SK-N-SH treated with all-trans-retinoic acid at 6 μM for 48 hours (cell line): Measurements from ENCODE around the gene CASP9.

Experiments used
- ATAC-seq: fragments of 200-7000 bp; cut with Tn5 transposase; 3 replicates; pipeline ENCODE4 v1.9.1; 2020; ENCODE audit warnings: mild to moderate bottlenecking, moderate library complexity
- ARNTL ChIP-seq: fragments of 450-650 bp; formaldehyde crosslinking; IDR thresholded peaks from 2 replicates; pipeline ENCODE4 v1.5.0; 2020; ENCODE audit warnings: low read depth, mild to moderate bottlenecking, moderate library complexity, borderline replicate concordance
- CSDC2 ChIP-seq: fragments of 250-450 bp; sonication (Bioruptor Pico); IDR thresholded peaks from 2 replicates; pipeline ENCODE4 v1.5.0; 2020; ENCODE audit warnings: mild to moderate bottlenecking, moderate library complexity
- GLIS3 ChIP-seq: fragments of 250-450 bp; sonication (Bioruptor Pico); IDR thresholded peaks from 2 replicates; pipeline ENCODE4 v1.5.0; 2020; ENCODE audit warnings: mild to moderate bottlenecking, moderate library complexity
- ISL1 ChIP-seq: fragments of 250-450 bp; sonication (Bioruptor Pico); IDR thresholded peaks from 2 replicates; pipeline ENCODE4 v2.1.2; 2022; ENCODE audit warnings: mild to moderate bottlenecking, moderate library complexity
- OSR1 ChIP-seq: fragments of 250-450 bp; sonication (Bioruptor Pico); IDR thresholded peaks from 2 replicates; pipeline ENCODE4 v1.8.0; 2022; ENCODE audit warnings: moderate library complexity, mild to moderate bottlenecking, inconsistent platforms
- PPARA ChIP-seq: fragments of 250-450 bp; sonication (Bioruptor Pico); IDR thresholded peaks from 2 replicates; pipeline ENCODE4 v1.5.0; 2020; ENCODE audit warnings: mild to moderate bottlenecking, borderline replicate concordance
- RARB ChIP-seq: fragments of 250-450 bp; sonication (Bioruptor Pico); IDR thresholded peaks from 2 replicates; pipeline ENCODE4 v1.8.0; 2021; ENCODE audit warnings: mild to moderate bottlenecking, moderate library complexity
- SNAI2 ChIP-seq: fragments of 250-450 bp; sonication (Bioruptor Pico); IDR thresholded peaks from 2 replicates; pipeline ENCODE4 v1.5.0; 2020; ENCODE audit warnings: mild to moderate bottlenecking, moderate library complexity
- TCF4 ChIP-seq: fragments of 250-450 bp; sonication (Bioruptor Pico); IDR thresholded peaks from 2 replicates; pipeline ENCODE4 v1.8.0; 2021; ENCODE audit warnings: mild to moderate bottlenecking, moderate library complexity, borderline replicate concordance
- TOX ChIP-seq: fragments of 250-450 bp; sonication (Bioruptor Pico); IDR thresholded peaks from 2 replicates; pipeline ENCODE4 v1.8.0; 2021; ENCODE audit warnings: mild to moderate bottlenecking, moderate library complexity, borderline replicate concordance
- ZC3H10 ChIP-seq: fragments of 250-450 bp; sonication (Bioruptor Pico); IDR thresholded peaks from 2 replicates; pipeline ENCODE4 v1.5.1; 2021; ENCODE audit warnings: mild to moderate bottlenecking, moderate library complexity
- ZFP3 ChIP-seq: fragments of 250-450 bp; sonication (Bioruptor Pico); IDR thresholded peaks from 2 replicates; pipeline ENCODE4 v1.5.0; 2020; ENCODE audit warnings: mild to moderate bottlenecking, moderate library complexity
- ZFP30 ChIP-seq: fragments of 450-650 bp; formaldehyde crosslinking; IDR thresholded peaks from 2 replicates; pipeline ENCODE4 v1.5.0; 2022; ENCODE audit warnings: mild to moderate bottlenecking, moderate library complexity
- ZNF565 ChIP-seq: fragments of 450-650 bp; formaldehyde crosslinking; conservative IDR thresholded peaks from 2 replicates; pipeline ENCODE4 v1.5.0; 2020; ENCODE audit warnings: low read depth, mild to moderate bottlenecking, moderate library complexity
- ZNF70 ChIP-seq: fragments of 450-650 bp; formaldehyde crosslinking; IDR thresholded peaks from 2 replicates; pipeline ENCODE4 v1.5.0; 2020; ENCODE audit warnings: mild to moderate bottlenecking, moderate library complexity
- ZNF8 ChIP-seq: fragments of 450-650 bp; formaldehyde crosslinking; IDR thresholded peaks from 2 replicates; pipeline ENCODE4 v1.5.0; 2020; ENCODE audit warnings: mild to moderate bottlenecking, moderate library complexity
- TF ChIP-seq, protein P1 (sequence below): fragments of 250-450 bp; sonication (Bioruptor Pico); IDR thresholded peaks from 2 replicates; pipeline ENCODE4 v1.5.1; 2021; ENCODE audit warnings: mild to moderate bottlenecking, moderate library complexity
- TF ChIP-seq, protein P2 (sequence below): fragments of 250-450 bp; sonication (Bioruptor Pico); IDR thresholded peaks from 2 replicates; pipeline ENCODE4 v1.5.1; 2020; ENCODE audit warnings: low read depth, mild to moderate bottlenecking, moderate library complexity
- TF ChIP-seq, protein P3 (sequence below): fragments of 250-450 bp; sonication (Bioruptor Pico); IDR thresholded peaks from 2 replicates; pipeline ENCODE4 v1.8.0; 2021; ENCODE audit warnings: low read depth, mild to moderate bottlenecking, moderate library complexity, borderline replicate concordance
- TF ChIP-seq, protein P4 (sequence below): fragments of 250-450 bp; sonication (Bioruptor Pico); IDR thresholded peaks from 2 replicates; pipeline ENCODE4 v1.5.0; 2020; ENCODE audit warnings: mild to moderate bottlenecking, moderate library complexity

Gene CASP9

DNA sequence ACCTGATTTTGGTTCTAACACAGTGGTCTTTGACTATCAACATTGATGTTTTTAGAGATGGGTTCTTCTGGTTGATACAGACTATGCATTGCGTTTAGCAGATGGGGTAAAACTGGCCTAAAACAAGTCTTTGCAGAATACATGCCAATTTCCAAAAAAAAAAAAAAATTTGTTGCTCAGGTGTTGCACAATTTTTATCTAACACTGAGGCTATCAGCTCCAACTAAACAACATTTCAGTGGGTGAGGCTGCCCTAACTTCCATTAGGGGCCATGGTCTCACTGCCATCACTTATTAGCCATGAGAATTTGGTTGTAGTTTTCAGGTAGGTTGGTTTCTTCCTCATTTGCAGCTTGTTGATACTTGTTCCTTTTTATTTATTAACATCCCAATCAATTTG lies 46.8 kb upstream of the CASP9 start:
- TF ChIP-seq, protein P1, sequence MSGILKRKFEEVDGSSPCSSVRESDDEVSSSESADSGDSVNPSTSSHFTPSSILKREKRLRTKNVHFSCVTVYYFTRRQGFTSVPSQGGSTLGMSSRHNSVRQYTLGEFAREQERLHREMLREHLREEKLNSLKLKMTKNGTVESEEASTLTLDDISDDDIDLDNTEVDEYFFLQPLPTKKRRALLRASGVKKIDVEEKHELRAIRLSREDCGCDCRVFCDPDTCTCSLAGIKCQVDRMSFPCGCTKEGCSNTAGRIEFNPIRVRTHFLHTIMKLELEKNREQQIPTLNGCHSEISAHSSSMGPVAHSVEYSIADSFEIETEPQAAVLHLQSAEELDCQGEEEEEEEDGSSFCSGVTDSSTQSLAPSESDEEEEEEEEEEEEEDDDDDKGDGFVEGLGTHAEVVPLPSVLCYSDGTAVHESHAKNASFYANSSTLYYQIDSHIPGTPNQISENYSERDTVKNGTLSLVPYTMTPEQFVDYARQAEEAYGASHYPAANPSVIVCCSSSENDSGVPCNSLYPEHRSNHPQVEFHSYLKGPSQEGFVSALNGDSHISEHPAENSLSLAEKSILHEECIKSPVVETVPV (CRISPR knock-in tag), result no peak
- TF ChIP-seq ZFP3 (CRISPR knock-in tag) (no peak), TOX (no peak), ZNF8 (CRISPR knock-in tag) (no peak), ISL1 (CRISPR knock-in tag) (no peak), CSDC2 (CRISPR knock-in tag) (no peak), RARB (CRISPR knock-in tag) (no peak), TCF4 (CRISPR knock-in tag) (no peak), OSR1 (CRISPR knock-in tag) (no peak)
- TF ChIP-seq, protein P2, sequence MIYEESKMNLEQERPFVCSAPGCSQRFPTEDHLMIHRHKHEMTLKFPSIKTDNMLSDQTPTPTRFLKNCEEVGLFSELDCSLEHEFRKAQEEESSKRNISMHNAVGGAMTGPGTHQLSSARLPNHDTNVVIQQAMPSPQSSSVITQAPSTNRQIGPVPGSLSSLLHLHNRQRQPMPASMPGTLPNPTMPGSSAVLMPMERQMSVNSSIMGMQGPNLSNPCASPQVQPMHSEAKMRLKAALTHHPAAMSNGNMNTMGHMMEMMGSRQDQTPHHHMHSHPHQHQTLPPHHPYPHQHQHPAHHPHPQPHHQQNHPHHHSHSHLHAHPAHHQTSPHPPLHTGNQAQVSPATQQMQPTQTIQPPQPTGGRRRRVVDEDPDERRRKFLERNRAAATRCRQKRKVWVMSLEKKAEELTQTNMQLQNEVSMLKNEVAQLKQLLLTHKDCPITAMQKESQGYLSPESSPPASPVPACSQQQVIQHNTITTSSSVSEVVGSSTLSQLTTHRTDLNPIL, result no peak
- TF ChIP-seq, protein P3, sequence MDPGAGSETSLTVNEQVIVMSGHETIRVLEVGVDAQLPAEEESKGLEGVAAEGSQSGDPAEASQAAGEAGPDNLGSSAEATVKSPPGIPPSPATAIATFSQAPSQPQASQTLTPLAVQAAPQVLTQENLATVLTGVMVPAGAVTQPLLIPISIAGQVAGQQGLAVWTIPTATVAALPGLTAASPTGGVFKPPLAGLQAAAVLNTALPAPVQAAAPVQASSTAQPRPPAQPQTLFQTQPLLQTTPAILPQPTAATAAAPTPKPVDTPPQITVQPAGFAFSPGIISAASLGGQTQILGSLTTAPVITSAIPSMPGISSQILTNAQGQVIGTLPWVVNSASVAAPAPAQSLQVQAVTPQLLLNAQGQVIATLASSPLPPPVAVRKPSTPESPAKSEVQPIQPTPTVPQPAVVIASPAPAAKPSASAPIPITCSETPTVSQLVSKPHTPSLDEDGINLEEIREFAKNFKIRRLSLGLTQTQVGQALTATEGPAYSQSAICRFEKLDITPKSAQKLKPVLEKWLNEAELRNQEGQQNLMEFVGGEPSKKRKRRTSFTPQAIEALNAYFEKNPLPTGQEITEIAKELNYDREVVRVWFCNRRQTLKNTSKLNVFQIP (CRISPR knock-in tag), result no peak
- no peak for ATAC-seq

DNA sequence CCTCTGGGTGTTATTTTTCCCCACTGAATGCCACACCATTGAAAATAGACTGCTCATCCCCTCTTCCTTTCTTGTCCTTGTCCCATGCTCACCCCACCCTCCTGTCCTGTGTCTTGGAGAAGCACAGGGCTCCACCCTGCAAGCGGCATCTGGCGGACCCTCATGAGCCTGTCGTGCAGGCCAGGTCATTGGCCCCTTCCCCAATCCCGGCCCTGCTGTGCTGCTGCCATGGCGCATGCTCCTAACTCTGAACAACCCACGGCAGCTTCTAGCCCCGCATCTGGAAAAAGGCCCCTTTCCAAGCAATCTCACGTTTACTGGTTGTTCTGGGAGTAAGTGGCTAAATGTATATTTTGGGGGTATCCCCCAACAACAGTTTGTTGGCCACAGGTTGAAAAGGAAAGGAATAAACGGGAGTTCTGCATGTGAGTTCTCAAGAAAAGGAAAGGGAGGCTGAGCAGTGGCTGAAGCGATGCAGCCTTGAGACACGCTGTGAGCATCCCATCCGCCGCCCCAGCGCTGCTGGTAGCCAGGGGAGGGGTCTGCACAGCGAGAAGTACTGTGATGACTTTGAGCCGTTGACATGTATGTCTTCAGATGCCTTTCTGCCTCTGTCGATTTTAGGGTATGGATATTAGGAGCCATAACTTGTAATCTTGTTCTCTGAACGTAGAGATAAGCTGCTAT lies 44.5 kb upstream of the CASP9 start:
- no peak for TF ChIP-seq ISL1 (CRISPR knock-in tag)
- TF ChIP-seq ZFP30 (CRISPR knock-in tag), result no peak
- ATAC-seq, result no peak

DNA sequence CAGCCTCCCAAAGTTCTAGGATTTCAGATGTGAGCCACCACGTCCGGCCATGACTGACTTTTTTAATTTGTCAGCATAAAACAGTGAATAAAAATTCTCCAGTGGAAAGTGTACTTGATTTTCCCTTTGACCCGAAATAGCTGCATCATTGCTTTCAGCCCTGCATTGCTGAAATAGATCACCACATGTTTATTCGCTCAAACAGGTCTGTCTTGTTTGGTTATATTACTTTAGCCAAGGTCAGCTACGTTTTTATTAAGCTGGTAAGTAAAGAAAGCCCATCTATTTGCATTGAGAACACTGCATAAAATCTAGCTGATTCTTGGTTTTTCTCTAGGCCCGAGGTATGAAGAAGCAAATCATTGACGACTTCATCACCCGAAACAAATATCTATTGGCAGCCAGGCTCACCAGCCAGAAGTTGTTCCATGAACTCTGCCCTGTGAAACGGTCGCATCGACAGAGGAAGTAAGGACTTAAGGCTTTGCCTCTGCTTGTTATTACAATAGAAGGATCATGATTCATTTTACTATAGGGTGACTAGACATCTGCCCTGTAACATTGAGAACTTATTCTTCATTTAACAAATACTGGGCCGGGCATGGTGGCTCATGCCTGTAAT lies 35.3 kb upstream of the CASP9 start:
- ATAC-seq, result no peak
- TF ChIP-seq TCF4 (CRISPR knock-in tag) (no peak), OSR1 (CRISPR knock-in tag) (no peak)
- TF ChIP-seq, protein P4, sequence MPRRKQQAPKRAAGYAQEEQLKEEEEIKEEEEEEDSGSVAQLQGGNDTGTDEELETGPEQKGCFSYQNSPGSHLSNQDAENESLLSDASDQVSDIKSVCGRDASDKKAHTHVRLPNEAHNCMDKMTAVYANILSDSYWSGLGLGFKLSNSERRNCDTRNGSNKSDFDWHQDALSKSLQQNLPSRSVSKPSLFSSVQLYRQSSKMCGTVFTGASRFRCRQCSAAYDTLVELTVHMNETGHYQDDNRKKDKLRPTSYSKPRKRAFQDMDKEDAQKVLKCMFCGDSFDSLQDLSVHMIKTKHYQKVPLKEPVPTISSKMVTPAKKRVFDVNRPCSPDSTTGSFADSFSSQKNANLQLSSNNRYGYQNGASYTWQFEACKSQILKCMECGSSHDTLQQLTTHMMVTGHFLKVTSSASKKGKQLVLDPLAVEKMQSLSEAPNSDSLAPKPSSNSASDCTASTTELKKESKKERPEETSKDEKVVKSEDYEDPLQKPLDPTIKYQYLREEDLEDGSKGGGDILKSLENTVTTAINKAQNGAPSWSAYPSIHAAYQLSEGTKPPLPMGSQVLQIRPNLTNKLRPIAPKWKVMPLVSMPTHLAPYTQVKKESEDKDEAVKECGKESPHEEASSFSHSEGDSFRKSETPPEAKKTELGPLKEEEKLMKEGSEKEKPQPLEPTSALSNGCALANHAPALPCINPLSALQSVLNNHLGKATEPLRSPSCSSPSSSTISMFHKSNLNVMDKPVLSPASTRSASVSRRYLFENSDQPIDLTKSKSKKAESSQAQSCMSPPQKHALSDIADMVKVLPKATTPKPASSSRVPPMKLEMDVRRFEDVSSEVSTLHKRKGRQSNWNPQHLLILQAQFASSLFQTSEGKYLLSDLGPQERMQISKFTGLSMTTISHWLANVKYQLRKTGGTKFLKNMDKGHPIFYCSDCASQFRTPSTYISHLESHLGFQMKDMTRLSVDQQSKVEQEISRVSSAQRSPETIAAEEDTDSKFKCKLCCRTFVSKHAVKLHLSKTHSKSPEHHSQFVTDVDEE (CRISPR knock-in tag), result no peak
- TF ChIP-seq, all 23 proteins: peak for 0

DNA sequence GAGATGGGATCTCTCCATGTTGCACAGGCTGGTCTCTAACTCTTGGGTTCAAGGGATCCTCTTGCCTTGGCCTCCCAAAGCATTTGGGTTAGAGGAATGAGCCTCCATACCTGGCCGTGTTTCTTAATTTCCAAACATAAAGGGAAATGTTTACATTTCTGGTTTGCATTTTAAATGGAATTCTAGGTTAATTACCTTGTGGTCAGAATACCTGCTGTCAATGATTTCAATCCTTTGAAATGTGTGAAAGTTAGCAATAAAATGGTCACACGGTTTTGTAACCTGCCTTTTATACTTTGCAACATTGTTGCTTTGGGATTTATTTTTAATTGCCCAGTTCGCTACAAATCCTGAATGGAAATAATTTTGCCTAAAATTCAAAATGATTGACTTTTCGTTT lies 34.5 kb upstream of the CASP9 start:
- TF ChIP-seq ZFP30 (CRISPR knock-in tag), result no peak
- no peak for TF ChIP-seq PPARA (CRISPR knock-in tag)
- no peak for TF ChIP-seq SNAI2 (CRISPR knock-in tag)
- TF ChIP-seq, protein P2, result no peak
- no peak for TF ChIP-seq OSR1 (CRISPR knock-in tag)
- TF ChIP-seq ZC3H10 (CRISPR knock-in tag), result no peak
- no peak for TF ChIP-seq ZNF565 (CRISPR knock-in tag)
- no peak for TF ChIP-seq ZNF70
- TF ChIP-seq ARNTL (CRISPR knock-in tag), result no peak
- TF ChIP-seq GLIS3 (CRISPR knock-in tag), result no peak
- TF ChIP-seq RARB (CRISPR knock-in tag), result no peak
- no peak for ATAC-seq
